Measurements from ENCODE around the gene APRT. TPM values are rescaled to one million over a fixed set of nuclear protein-coding genes. Genes with fewer than 3 reads are reported as not detected.

The APRT gene
- total and polyA plus RNA-seq, 2 of the 4 experiments (the other 2 are of a cell fraction), result 40.5 to 157 TPM

DNA sequence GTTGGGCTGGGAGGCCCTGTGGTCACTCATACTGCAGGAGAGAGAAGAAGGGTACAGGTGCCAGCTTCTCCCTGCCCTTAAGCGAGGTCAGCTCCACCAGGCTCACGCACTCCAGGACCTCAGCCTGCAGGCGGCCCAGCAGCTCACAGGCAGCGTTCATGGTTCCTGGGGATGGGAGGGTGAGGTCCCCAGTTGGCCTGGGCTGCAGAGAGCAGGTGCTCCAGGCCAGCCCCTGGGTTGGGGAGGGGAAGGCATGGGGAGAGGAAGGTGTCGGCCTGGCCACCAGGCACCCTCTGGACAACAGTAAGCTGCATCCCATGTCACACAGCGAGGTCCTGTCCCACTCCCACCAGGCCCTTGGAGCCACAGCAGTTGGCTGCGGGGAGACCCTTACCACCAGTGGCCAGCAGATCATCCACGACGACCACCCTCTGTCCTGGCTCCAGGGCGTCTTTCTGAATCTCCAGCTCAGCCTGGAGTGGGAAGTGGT is 2.0 kb downstream of the APRT start:
- peak overlapping the region; percentile 61; the same call in 1 of the 2 replicates for H3K4ac ChIP-seq (ENCODE audit: low read depth, low read length)
- no TSS peak for BruUV-seq (replicated peaks)
- no peak overlapping the region for H3K9ac ChIP-seq (ENCODE audit: low read depth, low read length)
- peaks cover 23% of the 10 kb centered on the region for H4K20me1 ChIP-seq (ENCODE audit: insufficient read depth, low read length)
- ChIA-PET POLR2A (ENCODE audit: unreplicated experiment) (no interaction called here), CTCF (interaction anchor here (1.8 kb wide), 1 partner anchor 48 kb away, joined by 7 read pairs; the partner anchor contains the start of genes GALNS and TRAPPC2L)
- H2AK9ac ChIP-seq (replicated peaks; ENCODE audit: low read depth, low read length, poor library complexity), result peak overlapping the region; percentile 100
- peaks cover 19% of the 10 kb centered on the region for H3K36me3 ChIP-seq (ENCODE audit: control insufficient read depth, insufficient read depth, low read length)
- H2BK15ac ChIP-seq (ENCODE audit: low read depth, low read length), result no peak overlapping the region
- H2BK120ac ChIP-seq (ENCODE audit: low read depth, low read length), result no peak overlapping the region
- no peak overlapping the region for H4K8ac ChIP-seq (ENCODE audit: low read depth in 2 of 2, low read length in 2 of 2)
- H3K27ac ChIP-seq (ENCODE audit: insufficient read depth, low read length), result no peak overlapping the region
- peaks cover 15% of the 10 kb centered on the region for H3K4me1 ChIP-seq (ENCODE audit: control insufficient read depth, insufficient read depth, low read length)
- no CpG with 5 or more reads among the region's 10 CpGs for WGBS, 2 experiments (ENCODE audit: extremely low coverage in 2 of 2, insufficient read length in 1 of 2)
- H3K4me3 ChIP-seq (ENCODE audit: insufficient read depth, low read depth, low read length), result no peak overlapping the region
- no peaks in the 10 kb centered on the region for H3K27me3 ChIP-seq (ENCODE audit: control insufficient read depth, insufficient read depth, low read length)
- in situ Hi-C loops (cut with MboI; ENCODE audit: low sequenced_read_pairs) (no loop called here), intact Hi-C loops (cut with micrococcal nuclease) (loop anchor here (5.0 kb wide), 1 partner anchor 408 kb away; the partner anchor contains the start of gene ZNF778), dilution Hi-C loops (cut with HindIII; ENCODE audit: low sequenced_read_pairs, unreplicated experiment) (no loop called here)
- H2BK5ac ChIP-seq (ENCODE audit: low read depth, low read length, poor library complexity, severe bottlenecking), result no peak overlapping the region
- H4K91ac ChIP-seq (ENCODE audit: insufficient read depth, low read depth, low read length), result no peak overlapping the region
- peaks cover 10 to 46% of the 10 kb centered on the region in 2 experiments; a peak in 3 of 4 replicates for H3K79me1 ChIP-seq (ENCODE audit: low read depth in 1 of 2, low read length in 2 of 2)
- no peak overlapping the region for H3K56ac ChIP-seq (ENCODE audit: extremely low read depth, insufficient read depth, low read length)
- ATAC-seq (ENCODE audit: low read depth) (no peak), DNase-seq (no peak)
- no peak overlapping the region for H4K5ac ChIP-seq (ENCODE audit: low read depth, low read length)
- no peak overlapping the region for H3K18ac ChIP-seq (ENCODE audit: low read depth, low read length)
- peak overlapping the region; percentile 77; the same call in 1 of the 2 replicates for H2AK5ac ChIP-seq (ENCODE audit: low read depth, low read length)
- no peak overlapping the region for H2AFZ ChIP-seq (replicated peaks; ENCODE audit: low read length, poor library complexity)
- no peak overlapping the region for H2BK20ac ChIP-seq (ENCODE audit: low read depth, low read length)
- peak overlapping the region; percentile 29; the same call in 1 of the 2 replicates for H3K14ac ChIP-seq (replicated peaks; ENCODE audit: low read depth, low read length)
- H3K9me3 ChIP-seq (ENCODE audit: control insufficient read depth, insufficient read depth, low read length), result no peaks in the 10 kb centered on the region
- no peaks in the 10 kb centered on the region for H3K9me1 ChIP-seq (ENCODE audit: insufficient read depth, low read length)
- TF ChIP-seq FOS (IDR thresholded peaks at IDR 0.05; ENCODE audit: low read depth, low read length) (no peak), MXI1 (IDR thresholded peaks at IDR 0.05; ENCODE audit: borderline replicate concordance, low read depth, low read length) (no peak), CHD1 (IDR thresholded peaks at IDR 0.05; ENCODE audit: low read depth, low read length) (no peak), CTCF (conservative IDR thresholded peaks at IDR 0.05; ENCODE audit: low read depth, low read length) (no peak), RCOR1 (IDR thresholded peaks at IDR 0.05; ENCODE audit: insufficient replicate concordance, low read length) (no peak), RFX5 (IDR thresholded peaks at IDR 0.05; ENCODE audit: low read depth, low read length) (no peak), CEBPB (IDR thresholded peaks at IDR 0.05; ENCODE audit: low read depth, low read length) (no peak)
- TF ChIP-seq, protein P1, sequence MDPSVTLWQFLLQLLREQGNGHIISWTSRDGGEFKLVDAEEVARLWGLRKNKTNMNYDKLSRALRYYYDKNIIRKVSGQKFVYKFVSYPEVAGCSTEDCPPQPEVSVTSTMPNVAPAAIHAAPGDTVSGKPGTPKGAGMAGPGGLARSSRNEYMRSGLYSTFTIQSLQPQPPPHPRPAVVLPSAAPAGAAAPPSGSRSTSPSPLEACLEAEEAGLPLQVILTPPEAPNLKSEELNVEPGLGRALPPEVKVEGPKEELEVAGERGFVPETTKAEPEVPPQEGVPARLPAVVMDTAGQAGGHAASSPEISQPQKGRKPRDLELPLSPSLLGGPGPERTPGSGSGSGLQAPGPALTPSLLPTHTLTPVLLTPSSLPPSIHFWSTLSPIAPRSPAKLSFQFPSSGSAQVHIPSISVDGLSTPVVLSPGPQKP (IDR thresholded peaks at IDR 0.05; ENCODE audit: borderline replicate concordance, low read depth, low read length), result no peak
- H3K23ac ChIP-seq (ENCODE audit: low read depth, low read length), result 0 out of 2 replicates have a peak overlapping the region, but pooled peaks have one; percentile 53
- H3K4me2 ChIP-seq (ENCODE audit: low read depth, low read length), result peak overlapping the region; percentile 90; the same call in 1 of the 2 replicates

Measured in IMR-90 (cell line).